GM19239 (cell line): ENCODE data around the gene NBEAL2.
A peak's percentile ranks its signal among the peaks of the same experiment; 100 is the strongest.
"Not testable (repeated sequence)": the region's sequence is repeated elsewhere in the genome, so short reads cannot be mapped to it uniquely, and the experiment has no call there.

ENCODE experiments used
- DNase-seq: peaks from one replicate; pipeline ENCODE4 v3.0.0; 2011; ENCODE audit warnings: low spot score; ENCODE audit not compliant: insufficient read length
- FAIRE-seq: peaks from 2 replicates; lab custom pipeline; 2011; peaks lifted over from hg19 to GRCh38; lab: Jason Lieb, UNC

NBEAL2 gene

GRCh38 chr3:46960081-46960701 is 19.3 kb upstream of the NBEAL2 start:
- DNase-seq: no peak
- peak; percentile 21 for FAIRE-seq

GRCh38 chr3:46960835-46961234 is 18.6 kb upstream of the NBEAL2 start:
- FAIRE-seq: no peak
- no peak for DNase-seq

DNA sequence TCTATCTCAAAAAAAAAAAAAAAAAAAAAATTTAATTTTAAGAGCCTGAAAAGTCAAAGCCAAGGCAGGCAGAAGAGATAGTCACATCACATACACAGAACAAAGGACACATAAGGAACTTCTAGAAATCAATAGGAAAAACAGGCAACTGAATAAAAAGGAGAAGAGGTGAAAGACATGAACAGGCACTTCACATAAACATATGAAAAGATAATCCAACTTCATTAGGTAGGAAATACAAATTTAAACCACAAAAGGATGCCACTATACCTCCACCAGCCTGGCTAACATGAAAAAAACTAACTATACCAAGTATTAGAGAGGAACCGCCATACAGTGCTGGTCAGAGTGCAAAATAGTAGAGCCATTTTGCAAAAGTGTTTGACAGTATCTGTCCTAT is 17.0 kb upstream of the NBEAL2 start:
- DNase-seq: no peak
- no peak for FAIRE-seq

DNA sequence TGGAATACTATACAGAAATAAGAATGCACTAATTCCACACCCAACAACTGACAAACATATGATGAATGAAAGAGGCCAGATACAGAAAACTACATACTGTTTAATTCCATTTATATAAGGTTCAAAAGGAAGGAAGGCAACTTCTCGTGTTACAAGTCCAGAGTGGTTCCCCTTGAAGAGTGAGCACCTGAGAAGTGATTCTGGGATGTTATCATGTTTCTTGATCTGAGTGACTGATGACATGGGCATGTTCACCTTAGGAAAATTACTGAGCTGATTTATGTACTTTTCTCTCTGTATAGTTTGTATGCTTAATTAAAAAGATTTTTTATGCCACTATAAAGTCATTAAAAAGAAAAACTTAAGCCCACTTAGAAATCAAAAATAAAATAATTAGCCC is 16.5 kb upstream of the NBEAL2 start:
- DNase-seq (no peak), FAIRE-seq (no peak)

DNA sequence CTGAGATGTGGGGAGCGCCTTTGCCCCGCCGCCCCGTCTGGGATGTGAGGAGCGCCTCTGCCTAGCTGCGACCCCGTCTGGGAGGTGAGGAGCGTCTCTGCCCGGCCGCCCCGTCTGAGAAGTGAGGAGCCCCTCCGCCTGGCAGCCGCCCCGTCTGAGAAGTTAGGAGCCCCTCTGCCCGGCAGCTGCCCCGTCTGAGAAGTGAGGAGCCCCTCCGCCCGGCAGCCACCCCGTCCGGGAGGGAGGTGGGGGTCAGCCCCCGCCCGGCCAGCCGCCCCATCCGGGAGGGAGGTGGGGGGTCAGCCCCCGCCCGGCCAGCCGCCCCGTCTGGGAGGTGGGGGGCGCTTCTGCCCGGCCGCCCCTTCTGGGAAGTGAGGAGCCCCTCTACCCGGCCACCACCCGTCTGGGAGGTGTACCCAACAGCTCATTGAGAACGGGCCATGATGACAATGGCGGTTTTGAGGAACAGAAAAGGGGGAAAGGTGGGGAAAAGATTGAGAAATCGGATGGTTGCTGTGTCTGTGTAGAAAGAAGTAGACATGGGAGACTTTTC is 15.4 kb upstream of the NBEAL2 start:
- DNase-seq, FAIRE-seq: not testable (repeated sequence)

GRCh38 chr3:46965151-46965550 is 14.3 kb upstream of the NBEAL2 start:
- FAIRE-seq (peak; percentile 63), DNase-seq (no peak)

DNA sequence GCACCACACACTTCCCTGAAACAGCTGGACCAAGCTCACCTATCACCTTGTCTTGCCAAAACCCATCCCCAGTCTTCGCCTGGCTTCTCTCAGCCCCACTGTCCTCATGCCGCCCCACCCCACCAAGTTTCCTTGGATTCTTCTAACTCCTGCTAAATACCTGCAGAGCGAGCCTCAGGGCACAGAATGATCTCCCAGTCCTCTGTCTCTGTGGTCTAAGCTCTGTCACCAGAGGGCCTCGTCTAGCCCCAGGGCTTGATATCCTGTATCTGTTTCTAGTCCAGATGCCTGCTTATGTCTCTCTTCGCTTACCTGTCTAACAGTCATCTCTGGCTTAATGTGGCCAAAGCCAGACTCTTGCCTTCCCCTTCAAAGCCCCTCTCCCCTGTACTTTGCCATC is 12.7 kb upstream of the NBEAL2 start:
- DNase-seq (no peak), FAIRE-seq (peak; percentile 39)

DNA sequence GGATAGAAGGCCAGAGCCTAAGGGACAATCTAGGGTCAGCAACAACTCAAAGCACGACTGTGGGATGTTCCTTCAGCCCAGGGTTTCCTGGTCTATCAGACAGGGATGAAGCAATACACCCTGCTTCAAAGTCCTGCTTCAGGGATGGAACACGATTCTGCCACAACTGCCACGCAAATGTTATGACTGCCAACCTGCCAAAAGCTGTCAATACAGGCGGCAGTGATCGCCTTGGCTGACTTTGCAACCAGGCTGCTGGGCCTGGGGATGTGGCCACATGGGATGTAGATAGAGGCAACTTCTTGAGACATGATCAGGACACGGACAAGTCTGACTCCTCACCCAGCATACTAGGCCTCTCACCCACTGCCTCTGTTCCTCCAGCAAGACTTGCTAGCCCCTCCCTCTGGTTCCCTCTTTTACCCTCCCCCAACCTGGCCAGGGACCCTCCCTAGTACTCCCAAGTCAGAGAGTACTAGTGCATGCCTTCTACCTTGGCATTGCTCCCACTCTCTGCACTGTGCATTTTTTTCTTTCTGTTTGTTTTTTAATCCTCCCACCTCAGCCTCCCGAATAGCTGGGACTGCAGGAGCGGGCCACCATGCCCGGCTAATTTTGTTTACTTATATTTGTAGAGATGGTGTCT is 10.6 kb upstream of the NBEAL2 start:
- FAIRE-seq (no peak), DNase-seq (no peak)

GRCh38 chr3:46970391-46971091 is 8.9 kb upstream of the NBEAL2 start:
- DNase-seq (no peak), FAIRE-seq (peak; percentile 48)

- DNase-seq (no peak), FAIRE-seq (peak; percentile 8)
Measured at GRCh38 chr3:46971151-46971550, 8.3 kb upstream of the NBEAL2 start.

DNA sequence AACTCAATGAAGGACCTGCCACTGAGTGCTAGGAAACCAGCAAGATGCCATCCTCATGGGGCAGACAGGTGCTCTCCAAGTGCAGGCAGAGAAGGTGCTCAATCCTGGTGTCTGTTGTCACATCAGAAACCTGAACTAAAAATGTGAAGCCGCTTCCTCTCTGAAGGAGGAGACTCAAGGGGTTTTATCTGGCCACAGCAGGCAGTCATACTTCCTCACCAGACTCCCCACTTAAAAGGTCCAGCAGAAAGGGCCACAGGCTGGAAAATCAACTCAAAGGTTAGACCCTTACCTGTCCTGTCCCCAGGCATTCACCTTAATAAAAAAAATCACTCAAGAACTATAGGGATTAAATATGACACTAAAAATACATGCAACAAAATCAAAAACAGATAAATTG is 7.7 kb upstream of the NBEAL2 start:
- FAIRE-seq (peak; percentile 91), DNase-seq (no peak)

DNA sequence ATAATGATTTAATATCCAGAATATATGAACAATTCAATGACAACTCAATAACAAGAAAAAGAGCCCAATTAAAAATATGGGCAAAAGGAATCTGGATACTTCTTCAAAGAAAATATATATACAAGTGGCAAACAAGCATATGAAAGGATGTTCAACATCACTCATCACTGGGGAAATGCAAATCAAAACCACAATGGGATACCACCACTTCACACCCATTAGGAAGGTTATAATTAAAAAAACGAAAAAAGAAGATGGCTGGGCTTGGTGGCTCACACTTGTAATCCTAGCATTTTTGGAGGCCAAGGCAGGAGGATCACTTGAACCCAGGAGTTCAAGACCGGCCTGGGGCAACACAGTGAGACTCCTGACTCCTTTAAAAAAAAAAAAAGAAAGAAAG is 7.1 kb upstream of the NBEAL2 start:
- peak; percentile 82 for FAIRE-seq

GRCh38 chr3:46974421-46975171 is 4.9 kb upstream of the NBEAL2 start:
- DNase-seq: no peak
- peak; percentile 87 for FAIRE-seq

More for the DNA sequence above, 7.1 kb upstream of the NBEAL2 start:
- DNase-seq: no peak

- peak; percentile 95 for DNase-seq
- peak; percentile 91 for FAIRE-seq
Measured at GRCh38 chr3:46976326-46977190, 2.9 kb upstream of the NBEAL2 start, which contains the start of gene CCDC12. TSS of gene CCDC12 (minus strand) at chr3:46976745. CDS start at chr3:46976732, 13 bp downstream.

- FAIRE-seq: no peak
- DNase-seq: no peak
Measured at GRCh38 chr3:46977811-46978195, 1.7 kb upstream of the NBEAL2 start.

DNA sequence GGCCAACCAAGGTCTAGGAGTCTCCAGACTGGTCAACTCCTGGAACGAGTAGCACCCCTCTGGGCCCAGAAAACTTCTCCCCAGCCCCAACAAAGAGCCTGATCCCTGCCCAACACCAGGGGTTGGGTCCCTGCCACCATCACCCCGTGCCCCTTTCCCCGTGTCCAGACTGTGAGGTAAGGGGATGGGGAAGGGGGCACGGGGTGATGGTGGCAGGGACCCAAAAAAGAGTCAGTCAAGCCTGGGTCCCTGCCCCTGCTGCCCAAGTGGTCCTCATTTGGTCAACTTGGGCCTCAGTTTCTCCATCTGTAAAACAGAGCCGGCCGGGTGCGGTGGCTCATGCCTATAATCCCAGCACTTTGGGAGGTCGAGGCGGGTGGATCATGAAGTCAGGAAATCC is 1.1 kb upstream of the NBEAL2 start:
- no peak for FAIRE-seq

DNA sequence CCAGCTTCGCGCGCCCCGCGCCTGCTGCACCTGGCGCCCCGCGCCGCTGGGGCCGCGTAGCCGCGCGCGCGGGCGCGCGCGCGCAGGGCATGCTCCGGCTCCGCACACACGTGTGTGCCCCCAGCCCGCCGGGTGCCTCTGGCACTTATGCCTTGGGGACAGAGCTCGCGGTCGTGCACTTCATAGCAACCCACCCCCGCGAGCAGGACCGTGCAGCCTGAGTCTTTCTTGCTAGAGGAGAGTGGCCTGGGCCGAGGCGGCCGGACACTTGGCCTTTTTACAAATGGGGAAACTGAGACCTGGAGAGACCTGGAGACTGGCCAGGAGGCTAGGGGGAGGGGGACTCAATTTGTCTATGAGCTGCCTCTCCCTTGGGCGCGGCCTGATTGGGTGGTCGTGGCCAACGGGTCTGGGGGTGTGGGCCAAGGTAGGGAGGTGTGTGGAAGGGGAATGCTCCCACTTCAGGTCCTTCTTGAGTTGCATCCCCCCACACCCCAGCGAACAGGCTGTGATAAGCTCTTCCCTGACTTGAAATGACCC is 562 bp downstream of the NBEAL2 start:
- no peak for DNase-seq
- no peak for FAIRE-seq

More for the DNA sequence above, 1.1 kb upstream of the NBEAL2 start:
- DNase-seq: no peak

- FAIRE-seq (no peak), DNase-seq (no peak)
Measured at GRCh38 chr3:46981932-46982471, 2.5 kb downstream of the NBEAL2 start.

GRCh38 chr3:46982546-46982945 is 3.1 kb downstream of the NBEAL2 start:
- FAIRE-seq (no peak), DNase-seq (no peak)
